ENCODE results near the gene MLLT1. TPM values are rescaled to one million over a fixed set of nuclear protein-coding genes. Genes with fewer than 3 reads are reported as not detected.

MLLT1 gene
- total RNA-seq, 4 donors from 2014 or later: 7.0 to 19.0 (median 10.4) TPM

GRCh38 chr19:6263306-6263705 lies 16.5 kb downstream of the MLLT1 start:
- no peak for TF ChIP-seq CTCF (IDR thresholded peaks at IDR 0.05; ENCODE audit: low read depth)

- no peak for TF ChIP-seq CTCF (IDR thresholded peaks at IDR 0.05; ENCODE audit: low read depth)
Observed at GRCh38 chr19:6262519-6262918, 17.3 kb downstream of the MLLT1 start.

GRCh38 chr19:6261883-6262282 lies 17.9 kb downstream of the MLLT1 start:
- no peak for TF ChIP-seq CTCF (IDR thresholded peaks at IDR 0.05; ENCODE audit: low read depth)

- TF ChIP-seq CTCF (IDR thresholded peaks at IDR 0.05; ENCODE audit: low read depth): no peak
Observed at GRCh38 chr19:6260912-6261650, 18.7 kb downstream of the MLLT1 start.

- no peak for TF ChIP-seq CTCF (IDR thresholded peaks at IDR 0.05; ENCODE audit: low read depth)
Observed at GRCh38 chr19:6260376-6260775, 19.4 kb downstream of the MLLT1 start.

- TF ChIP-seq CTCF (IDR thresholded peaks at IDR 0.05; ENCODE audit: low read depth): no peak
Observed at GRCh38 chr19:6259312-6259861, 20.4 kb downstream of the MLLT1 start.

GRCh38 chr19:6258812-6259311 lies 20.9 kb downstream of the MLLT1 start:
- TF ChIP-seq CTCF (IDR thresholded peaks at IDR 0.05; ENCODE audit: low read depth): no peak

All from subcutaneous adipose tissue (tissue), 4 donors.